HepG2 (cell line): ENCODE results near the gene CNOT10. TPM values are rescaled to one million over a fixed set of nuclear protein-coding genes. Genes with fewer than 3 reads are reported as not detected.

Experiments used
- CAMTA2 ChIP-seq: sonication (generic); formaldehyde crosslinking; IDR thresholded peaks from 2 replicates; pipeline ENCODE4 v1.4.0; 2020; ENCODE audit warnings: mild to moderate bottlenecking, missing genetic modification reagents, borderline replicate concordance
- CBFB ChIP-seq: sonication (generic); formaldehyde crosslinking; IDR thresholded peaks from 2 replicates; pipeline ENCODE4 v1.4.0; 2020; ENCODE audit warnings: missing genetic modification reagents
- CEBPB ChIP-seq: IDR thresholded peaks from 2 replicates; pipeline ENCODE4 v1.6.1; 2011; ENCODE audit warnings: low read depth, low read length, improper control_type of control experiment, borderline replicate concordance
- CREM ChIP-seq, 2 experiments: sonication (generic) in 1 of 2; formaldehyde crosslinking in 1 of 2; IDR thresholded peaks; 2 replicates each; pipeline versions ENCODE4 v1.4.0 to v1.6.1; 2016 to 2020; ENCODE audit warnings: antibody characterized with exemption in 1 of 2, mild to moderate bottlenecking in 1 of 2, missing genetic modification reagents in 1 of 2
- JUND ChIP-seq: sonication (generic); formaldehyde crosslinking; IDR thresholded peaks from 2 replicates; pipeline ENCODE4 v1.8.0; 2022; ENCODE audit warnings: mild to moderate bottlenecking, missing genetic modification reagents
- KDM6A ChIP-seq: IDR thresholded peaks from 2 replicates; pipeline ENCODE4 v1.6.1; 2016; ENCODE audit warnings: low read depth
- LCORL ChIP-seq, 2 experiments: fragments of 450-650 bp in 1 of 2; sonication (generic) in 1 of 2; formaldehyde crosslinking in 1 of 2; IDR thresholded peaks; 2 replicates each; pipeline versions ENCODE4 v1.5.0 to v1.6.1; 2017 to 2020; ENCODE audit warnings: antibody characterized with exemption in 1 of 2, missing genetic modification reagents in 1 of 2
- MED13 ChIP-seq: sonication (generic); formaldehyde crosslinking; IDR thresholded peaks from 2 replicates; pipeline ENCODE4 v1.5.0; 2020; ENCODE audit warnings: missing genetic modification reagents
- MLLT10 ChIP-seq: sonication (generic); formaldehyde crosslinking; IDR thresholded peaks from 2 replicates; pipeline ENCODE4 v1.4.0; 2020; ENCODE audit warnings: missing genetic modification reagents
- NONO ChIP-seq, 2 experiments: fragments of 450-650 bp in 1 of 2; sonication (generic) in 1 of 2; formaldehyde crosslinking in 1 of 2; IDR thresholded peaks in 1 of 2; conservative IDR thresholded peaks in 1 of 2; 2 replicates each; pipeline versions ENCODE4 v1.6.1 to v1.8.0; 2017 to 2022; ENCODE audit warnings: mild to moderate bottlenecking in 1 of 2, missing genetic modification reagents in 1 of 2, moderate library complexity in 1 of 2
- NR2F6 ChIP-seq, 2 experiments: IDR thresholded peaks; 2 replicates each; pipeline ENCODE4 v1.6.1; 2016; ENCODE audit warnings: antibody characterized with exemption in 1 of 2, mild to moderate bottlenecking in 1 of 2
- RFX5 ChIP-seq: IDR thresholded peaks from 2 replicates; pipeline ENCODE4 v1.6.1; 2011; ENCODE audit warnings: low read depth, low read length, improper control_type of control experiment
- SMAD3 ChIP-seq: sonication (generic); formaldehyde crosslinking; IDR thresholded peaks from 2 replicates; pipeline ENCODE4 v1.4.0; 2020; ENCODE audit warnings: missing genetic modification reagents
- SMARCC2 ChIP-seq: fragments of 450-650 bp; IDR thresholded peaks from 2 replicates; pipeline ENCODE4 v1.6.1; 2017; ENCODE audit warnings: antibody characterized with exemption, mild to moderate bottlenecking
- ZC3H13 ChIP-seq: sonication (generic); formaldehyde crosslinking; IDR thresholded peaks from 2 replicates; pipeline ENCODE4 v1.8.1; 2023; ENCODE audit warnings: mild to moderate bottlenecking, missing genetic modification reagents, moderate library complexity
- ZEB1 ChIP-seq: IDR thresholded peaks from 2 replicates; pipeline ENCODE4 v1.6.1; 2012; ENCODE audit warnings: mild to moderate bottlenecking, low read depth, inconsistent platforms; ENCODE audit not compliant: insufficient replicate concordance
- ZFYVE20 ChIP-seq: sonication (generic); formaldehyde crosslinking; IDR thresholded peaks from 2 replicates; pipeline ENCODE4 v1.8.0; 2023; ENCODE audit warnings: low read depth, mild to moderate bottlenecking, moderate library complexity, missing genetic modification reagents, borderline replicate concordance
- ZNF205 ChIP-seq: IDR thresholded peaks from 2 replicates; pipeline ENCODE4 v1.6.1; 2018; ENCODE audit warnings: missing biosample characterization, missing genetic modification reagents
- ZNF383 ChIP-seq: sonication (generic); formaldehyde crosslinking; IDR thresholded peaks from 2 replicates; pipeline ENCODE4 v1.4.0; 2020; ENCODE audit warnings: missing genetic modification reagents, mild to moderate bottlenecking, borderline replicate concordance
- ZNF496 ChIP-seq: sonication (generic); formaldehyde crosslinking; IDR thresholded peaks from 2 replicates; pipeline ENCODE4 v1.8.1; 2023; ENCODE audit warnings: mild to moderate bottlenecking, moderate library complexity, missing genetic modification reagents; ENCODE audit not compliant: insufficient replicate concordance
- ZNF83 ChIP-seq: sonication (generic); formaldehyde crosslinking; IDR thresholded peaks from 2 replicates; pipeline ENCODE4 v1.4.0; 2020; ENCODE audit warnings: missing genetic modification reagents, mild to moderate bottlenecking, borderline replicate concordance
- ZSCAN12 ChIP-seq: sonication (generic); formaldehyde crosslinking; IDR thresholded peaks from 2 replicates; pipeline ENCODE4 v1.9.0; 2021; ENCODE audit warnings: mild to moderate bottlenecking, missing genetic modification reagents
- polyA plus RNA-seq, 8 experiments: library from polyadenylated mRNA; depleted of rRNA in 3 of 8; stranded (reverse) in 7 of 8; unstranded in 1 of 8; fragments of >200 nt; fragmentation: Illumina TruSeq in 4 of 8; extraction: Trizol in 4 of 8; gene quantifications; 2 replicates each; pipeline versions ENCODE4 v1.2.1 to v1.2.3, GENCODE V29; 2011 to 2016; ENCODE audit warnings: low read depth in 4 of 8, missing spikeins in 1 of 8, mixed read lengths in 1 of 8; ENCODE audit not compliant: insufficient read depth in 1 of 8
- total RNA-seq, 5 experiments: library from RNA; depleted of rRNA; stranded (reverse); fragments of >200 nt; fragmentation: Illumina TruSeq; extraction: Trizol; gene quantifications; 2 replicates each; pipeline ENCODE4 v1.2.3, GENCODE V29; 2016; ENCODE audit warnings: low read depth in 1 of 5
- TF ChIP-seq, protein P1 (sequence below): sonication (generic); formaldehyde crosslinking; IDR thresholded peaks from 2 replicates; pipeline ENCODE4 v1.4.0; 2020; ENCODE audit warnings: missing genetic modification reagents
- TF ChIP-seq, protein P2 (sequence below): sonication (generic); formaldehyde crosslinking; IDR thresholded peaks from 2 replicates; pipeline ENCODE4 v1.5.1; 2020; ENCODE audit warnings: missing genetic modification reagents, mild to moderate bottlenecking, borderline replicate concordance
- TF ChIP-seq, protein P3 (sequence below): sonication (generic); formaldehyde crosslinking; IDR thresholded peaks from 2 replicates; pipeline ENCODE4 v1.4.0; 2020; ENCODE audit warnings: mild to moderate bottlenecking, missing genetic modification reagents

The CNOT10 gene
- total and polyA plus RNA-seq, 2 of the 13 experiments (the other 11 are each of a cell fraction or from before 2014, with no cell fraction given), result 21.2 to 34.1 TPM

DNA sequence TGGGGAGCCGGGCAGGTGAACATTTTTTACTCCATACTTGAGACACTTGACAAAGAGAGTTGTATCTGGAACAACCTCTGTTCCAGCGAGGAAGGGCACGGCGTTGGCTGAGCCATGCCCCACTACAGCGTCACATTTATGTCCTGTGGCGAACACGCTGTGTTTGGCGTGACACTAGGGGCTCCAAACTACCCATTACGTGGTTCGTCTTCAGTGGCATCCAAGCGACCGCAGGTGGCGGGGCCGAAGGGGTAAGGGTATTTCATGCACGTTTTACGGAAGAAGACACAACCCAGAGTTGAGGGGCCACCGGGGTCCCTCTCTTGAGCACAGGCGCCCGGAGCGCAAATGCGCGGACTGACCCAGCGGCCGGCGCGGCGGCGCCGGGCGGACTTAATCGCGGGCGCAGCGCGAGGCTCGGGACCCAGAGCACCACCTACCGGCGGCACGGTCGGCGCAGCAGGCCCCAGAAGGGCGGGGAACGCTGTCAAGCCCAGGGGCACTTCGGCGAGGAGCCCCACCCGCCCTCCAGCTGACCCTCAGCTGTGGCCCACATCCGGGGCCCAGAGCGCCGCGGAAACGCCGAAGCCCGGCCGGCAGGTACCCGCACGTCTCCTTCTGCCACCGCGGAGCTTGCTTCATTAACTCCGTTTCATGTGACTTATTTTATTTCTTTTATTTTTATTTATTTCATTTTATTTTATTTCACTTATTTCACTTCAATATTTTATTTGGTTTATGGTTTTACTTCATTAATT is 96.4 kb downstream of the CNOT10 start (continued):
- no peak for TF ChIP-seq ZNF83 (CRISPR knock-in tag)
- peak; percentile 38; the same call in 1 of the 2 replicates for TF ChIP-seq CBFB (CRISPR knock-in tag)
- no peak for TF ChIP-seq NR2F6 (IDR thresholded peaks at IDR 0.05)
- peak; percentile 58 for TF ChIP-seq NR2F6 (CRISPR knock-in tag; IDR thresholded peaks at IDR 0.05)
- 0 out of 2 replicates have a peak, but pooled peaks have one; percentile 56 for TF ChIP-seq ZNF205 (CRISPR knock-in tag)
- no peak for TF ChIP-seq ZNF496 (CRISPR knock-in tag)
- TF ChIP-seq MLLT10 (CRISPR knock-in tag), result no peak
- no peak for TF ChIP-seq ZNF383 (CRISPR knock-in tag)
- no peak for TF ChIP-seq KDM6A (CRISPR knock-in tag)
- peak; percentile 41; the same call in 1 of the 2 replicates for TF ChIP-seq MED13 (CRISPR knock-in tag)
- TF ChIP-seq, protein P1, sequence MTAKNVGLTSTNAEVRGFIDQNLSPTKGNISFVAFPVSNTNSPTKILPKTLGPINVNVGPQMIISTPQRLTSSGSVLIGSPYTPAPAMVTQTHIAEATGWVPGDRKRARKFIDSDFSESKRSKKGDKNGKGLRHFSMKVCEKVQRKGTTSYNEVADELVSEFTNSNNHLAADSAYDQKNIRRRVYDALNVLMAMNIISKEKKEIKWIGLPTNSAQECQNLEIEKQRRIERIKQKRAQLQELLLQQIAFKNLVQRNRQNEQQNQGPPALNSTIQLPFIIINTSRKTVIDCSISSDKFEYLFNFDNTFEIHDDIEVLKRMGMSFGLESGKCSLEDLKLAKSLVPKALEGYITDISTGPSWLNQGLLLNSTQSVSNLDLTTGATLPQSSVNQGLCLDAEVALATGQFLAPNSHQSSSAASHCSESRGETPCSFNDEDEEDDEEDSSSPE (CRISPR knock-in tag), result peak; percentile 75; the same call in 1 of the 2 replicates
- TF ChIP-seq JUND, result no peak
- TF ChIP-seq ZFYVE20, result no peak
- TF ChIP-seq, protein P2, sequence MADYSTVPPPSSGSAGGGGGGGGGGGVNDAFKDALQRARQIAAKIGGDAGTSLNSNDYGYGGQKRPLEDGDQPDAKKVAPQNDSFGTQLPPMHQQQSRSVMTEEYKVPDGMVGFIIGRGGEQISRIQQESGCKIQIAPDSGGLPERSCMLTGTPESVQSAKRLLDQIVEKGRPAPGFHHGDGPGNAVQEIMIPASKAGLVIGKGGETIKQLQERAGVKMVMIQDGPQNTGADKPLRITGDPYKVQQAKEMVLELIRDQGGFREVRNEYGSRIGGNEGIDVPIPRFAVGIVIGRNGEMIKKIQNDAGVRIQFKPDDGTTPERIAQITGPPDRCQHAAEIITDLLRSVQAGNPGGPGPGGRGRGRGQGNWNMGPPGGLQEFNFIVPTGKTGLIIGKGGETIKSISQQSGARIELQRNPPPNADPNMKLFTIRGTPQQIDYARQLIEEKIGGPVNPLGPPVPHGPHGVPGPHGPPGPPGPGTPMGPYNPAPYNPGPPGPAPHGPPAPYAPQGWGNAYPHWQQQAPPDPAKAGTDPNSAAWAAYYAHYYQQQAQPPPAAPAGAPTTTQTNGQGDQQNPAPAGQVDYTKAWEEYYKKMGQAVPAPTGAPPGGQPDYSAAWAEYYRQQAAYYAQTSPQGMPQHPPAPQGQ (CRISPR knock-in tag), result no peak
- TF ChIP-seq ZEB1, result no peak
- TF ChIP-seq ZC3H13 (CRISPR knock-in tag), result peak; percentile 84
- TF ChIP-seq CREM (IDR thresholded peaks at IDR 0.05), result no peak
- TF ChIP-seq CREM (CRISPR knock-in tag; IDR thresholded peaks at IDR 0.05), result no peak
- no peak for TF ChIP-seq SMARCC2
- TF ChIP-seq ZSCAN12 (CRISPR knock-in tag), result no peak
- TF ChIP-seq, protein P3, sequence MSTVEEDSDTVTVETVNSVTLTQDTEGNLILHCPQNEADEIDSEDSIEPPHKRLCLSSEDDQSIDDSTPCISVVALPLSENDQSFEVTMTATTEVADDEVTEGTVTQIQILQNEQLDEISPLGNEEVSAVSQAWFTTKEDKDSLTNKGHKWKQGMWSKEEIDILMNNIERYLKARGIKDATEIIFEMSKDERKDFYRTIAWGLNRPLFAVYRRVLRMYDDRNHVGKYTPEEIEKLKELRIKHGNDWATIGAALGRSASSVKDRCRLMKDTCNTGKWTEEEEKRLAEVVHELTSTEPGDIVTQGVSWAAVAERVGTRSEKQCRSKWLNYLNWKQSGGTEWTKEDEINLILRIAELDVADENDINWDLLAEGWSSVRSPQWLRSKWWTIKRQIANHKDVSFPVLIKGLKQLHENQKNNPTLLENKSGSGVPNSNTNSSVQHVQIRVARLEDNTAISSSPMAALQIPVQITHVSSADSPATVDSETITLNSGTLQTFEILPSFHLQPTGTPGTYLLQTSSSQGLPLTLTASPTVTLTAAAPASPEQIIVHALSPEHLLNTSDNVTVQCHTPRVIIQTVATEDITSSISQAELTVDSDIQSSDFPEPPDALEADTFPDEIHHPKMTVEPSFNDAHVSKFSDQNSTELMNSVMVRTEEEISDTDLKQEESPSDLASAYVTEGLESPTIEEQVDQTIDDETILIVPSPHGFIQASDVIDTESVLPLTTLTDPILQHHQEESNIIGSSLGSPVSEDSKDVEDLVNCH, result peak; percentile 88; the same call in 1 of the 2 replicates
- TF ChIP-seq RFX5, result no peak
- no peak for TF ChIP-seq LCORL (IDR thresholded peaks at IDR 0.05)
- peak; percentile 91 for TF ChIP-seq LCORL (CRISPR knock-in tag; IDR thresholded peaks at IDR 0.05)
- no peak for TF ChIP-seq SMAD3 (CRISPR knock-in tag)
- TF ChIP-seq NONO (IDR thresholded peaks at IDR 0.05), result no peak
- peak; percentile 76 for TF ChIP-seq NONO (CRISPR knock-in tag; conservative IDR thresholded peaks at IDR 0.05)
- no peak for TF ChIP-seq CEBPB
- TF ChIP-seq CAMTA2 (CRISPR knock-in tag), result no peak
